Astrocyte (in vitro differentiated cells and primary cell): Measurements from ENCODE around the gene COPS7A.

Source experiments
- CTCF ChIP-seq: IDR thresholded peaks from 2 replicates; pipeline ENCODE4 v1.5.1; 2011; ENCODE audit warnings: low read depth, mild to moderate bottlenecking, inconsistent platforms, low read length, moderate library complexity; ENCODE audit not compliant: insufficient read depth
- EZH2 ChIP-seq: IDR thresholded peaks from 2 replicates; pipeline ENCODE4 v1.6.1; 2012; ENCODE audit warnings: mild to moderate bottlenecking, low read length, inconsistent platforms; ENCODE audit not compliant: insufficient read depth

- TF ChIP-seq EZH2: no peak
- TF ChIP-seq CTCF: no peak
These were observed 30.0 kb upstream of the COPS7A start for GRCh38 chr12:6693832-6694355.
